Peyer's patch (tissue), 4 donors: Measurements from ENCODE around the gene TGM5.

ENCODE experiments used
- POLR2A ChIP-seq, 2 donors: fragments of 450-650 bp; IDR thresholded peaks; one replicate each; pipeline ENCODE4 v1.5.1; 2017; ENCODE audit warnings: antibody characterized with exemption in 2 of 2, mild to moderate bottlenecking in 2 of 2, moderate library complexity in 2 of 2
- TF ChIP-seq, protein P1 (sequence below), 6 experiments: fragments of 450-650 bp in 4 of 6; fragments of 200-600 bp in 2 of 6; sonication (generic) in 1 of 6; IDR thresholded peaks; one replicate each; pipeline ENCODE4 v1.5.1; 2017 to 2019; ENCODE audit warnings: antibody characterized with exemption in 6 of 6, mild to moderate bottlenecking in 3 of 6, moderate library complexity in 1 of 6

DNA sequence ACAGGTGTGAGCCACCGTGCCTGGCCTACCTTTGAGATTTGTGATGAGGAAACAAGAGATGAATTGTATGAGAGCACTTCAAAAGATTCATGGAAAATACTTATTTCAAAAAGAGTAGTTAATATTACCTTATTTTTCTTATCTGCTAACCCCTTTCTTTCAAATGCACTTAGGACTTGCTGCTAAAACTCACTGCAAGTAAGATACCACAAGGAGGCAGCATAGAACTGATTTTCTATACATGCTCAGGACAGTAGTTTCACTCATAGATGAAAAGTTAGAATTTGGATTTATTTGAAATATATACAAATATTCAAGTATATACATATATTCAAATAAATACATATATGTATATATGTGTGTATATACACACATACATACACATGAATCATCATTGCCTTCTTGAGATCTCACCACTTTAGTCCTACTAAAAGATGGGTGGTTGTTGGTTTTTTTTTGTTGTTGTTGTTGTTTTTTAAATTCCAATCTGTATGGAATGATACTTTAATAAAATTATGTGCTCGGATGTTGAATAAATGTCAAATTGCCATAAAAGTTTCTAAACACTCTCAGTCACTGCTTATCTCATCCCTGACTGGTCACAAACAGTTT, 79.1 kb downstream of the TGM5 start:
- TF ChIP-seq, protein P1, sequence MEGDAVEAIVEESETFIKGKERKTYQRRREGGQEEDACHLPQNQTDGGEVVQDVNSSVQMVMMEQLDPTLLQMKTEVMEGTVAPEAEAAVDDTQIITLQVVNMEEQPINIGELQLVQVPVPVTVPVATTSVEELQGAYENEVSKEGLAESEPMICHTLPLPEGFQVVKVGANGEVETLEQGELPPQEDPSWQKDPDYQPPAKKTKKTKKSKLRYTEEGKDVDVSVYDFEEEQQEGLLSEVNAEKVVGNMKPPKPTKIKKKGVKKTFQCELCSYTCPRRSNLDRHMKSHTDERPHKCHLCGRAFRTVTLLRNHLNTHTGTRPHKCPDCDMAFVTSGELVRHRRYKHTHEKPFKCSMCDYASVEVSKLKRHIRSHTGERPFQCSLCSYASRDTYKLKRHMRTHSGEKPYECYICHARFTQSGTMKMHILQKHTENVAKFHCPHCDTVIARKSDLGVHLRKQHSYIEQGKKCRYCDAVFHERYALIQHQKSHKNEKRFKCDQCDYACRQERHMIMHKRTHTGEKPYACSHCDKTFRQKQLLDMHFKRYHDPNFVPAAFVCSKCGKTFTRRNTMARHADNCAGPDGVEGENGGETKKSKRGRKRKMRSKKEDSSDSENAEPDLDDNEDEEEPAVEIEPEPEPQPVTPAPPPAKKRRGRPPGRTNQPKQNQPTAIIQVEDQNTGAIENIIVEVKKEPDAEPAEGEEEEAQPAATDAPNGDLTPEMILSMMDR (IDR thresholded peaks at IDR 0.05) = peak in 5 of 6 experiments; percentile 57 to 63 (median 61)
- no peak for TF ChIP-seq POLR2A (IDR thresholded peaks at IDR 0.05)
